C4-2B (cell line): Measurements from ENCODE around the gene CCDC112.

Experiments
- ZFX ChIP-seq: fragments of 450-650 bp; IDR thresholded peaks from 2 replicates; pipeline ENCODE4 v1.6.1; 2017
- TF ChIP-seq, protein P1 (sequence below): fragments of 450-650 bp; conservative IDR thresholded peaks from 2 replicates; pipeline ENCODE4 v1.5.1; 2017; ENCODE audit warnings: mild to moderate bottlenecking

DNA sequence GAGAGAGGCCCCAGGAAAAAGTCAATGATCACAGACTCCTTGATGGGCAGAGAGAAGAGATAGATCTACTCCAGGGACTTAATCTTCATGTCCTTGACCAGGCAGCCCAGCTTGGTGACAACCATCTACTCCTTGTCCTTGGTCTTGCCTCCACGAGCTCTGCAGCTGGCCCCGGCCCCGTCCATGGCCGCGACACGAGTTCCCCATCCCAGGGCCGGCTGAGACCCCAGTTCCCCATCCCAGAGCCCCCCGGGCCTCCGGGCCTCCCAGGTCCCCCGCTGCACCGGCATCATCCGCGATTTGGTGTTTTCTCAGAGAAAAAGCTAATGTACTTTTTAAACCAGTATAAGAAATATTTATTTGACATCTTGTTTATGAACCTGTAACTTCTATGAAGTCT is 31.2 kb downstream of the CCDC112 start:
- TF ChIP-seq, protein P1, sequence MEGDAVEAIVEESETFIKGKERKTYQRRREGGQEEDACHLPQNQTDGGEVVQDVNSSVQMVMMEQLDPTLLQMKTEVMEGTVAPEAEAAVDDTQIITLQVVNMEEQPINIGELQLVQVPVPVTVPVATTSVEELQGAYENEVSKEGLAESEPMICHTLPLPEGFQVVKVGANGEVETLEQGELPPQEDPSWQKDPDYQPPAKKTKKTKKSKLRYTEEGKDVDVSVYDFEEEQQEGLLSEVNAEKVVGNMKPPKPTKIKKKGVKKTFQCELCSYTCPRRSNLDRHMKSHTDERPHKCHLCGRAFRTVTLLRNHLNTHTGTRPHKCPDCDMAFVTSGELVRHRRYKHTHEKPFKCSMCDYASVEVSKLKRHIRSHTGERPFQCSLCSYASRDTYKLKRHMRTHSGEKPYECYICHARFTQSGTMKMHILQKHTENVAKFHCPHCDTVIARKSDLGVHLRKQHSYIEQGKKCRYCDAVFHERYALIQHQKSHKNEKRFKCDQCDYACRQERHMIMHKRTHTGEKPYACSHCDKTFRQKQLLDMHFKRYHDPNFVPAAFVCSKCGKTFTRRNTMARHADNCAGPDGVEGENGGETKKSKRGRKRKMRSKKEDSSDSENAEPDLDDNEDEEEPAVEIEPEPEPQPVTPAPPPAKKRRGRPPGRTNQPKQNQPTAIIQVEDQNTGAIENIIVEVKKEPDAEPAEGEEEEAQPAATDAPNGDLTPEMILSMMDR: no peak
- no peak for TF ChIP-seq ZFX
